Colonic mucosa (tissue), 4 donors: ENCODE results near the gene TIMM29. TPM values are rescaled to one million over a fixed set of nuclear protein-coding genes. Genes with fewer than 3 reads are reported as not detected.

Experiments used
- DNase-seq: peaks from one replicate; pipeline ENCODE4 v3.0.0-alpha.2; 2020
- H3K27ac ChIP-seq: fragments of 200-600 bp; one replicate; pipeline ENCODE4 v1.8.0; 2021
- H3K27me3 ChIP-seq: fragments of 200-600 bp; one replicate; pipeline ENCODE4 v1.8.0; 2021
- H3K36me3 ChIP-seq: fragments of 200-600 bp; one replicate; pipeline ENCODE4 v1.8.0; 2021
- H3K4me1 ChIP-seq: fragments of 200-600 bp; one replicate; pipeline ENCODE4 v1.8.0; 2021; ENCODE audit warnings: mild to moderate bottlenecking
- H3K4me3 ChIP-seq: fragments of 200-600 bp; one replicate; pipeline ENCODE4 v1.8.0; 2021
- H3K9ac ChIP-seq, 2 donors: one replicate each; pipeline ENCODE4 v1.7.0; 2013; ENCODE audit warnings: control low read depth in 2 of 2, low read depth in 2 of 2, low read length in 2 of 2
- H3K9me3 ChIP-seq: fragments of 200-600 bp; one replicate; pipeline ENCODE4 v1.8.0; 2021
- CTCF ChIP-seq: fragments of 200-600 bp; IDR thresholded peaks from one replicate; pipeline ENCODE4 v1.8.0; 2022; ENCODE audit warnings: antibody characterized with exemption, mild to moderate bottlenecking
- intact Hi-C: fragments of 100-400 bp; cut with DNase I; formaldehyde crosslinking; loops from one replicate; pipeline ENCODE4 v1.14.1; 2022
- total RNA-seq, 2 donors: library from RNA; stranded (reverse); fragmentation: NEBNext Ultra II Directional in 1 of 2; extraction: Animal tissue kit (Norgen Biotek cat#: 25700) in 1 of 2; gene quantifications; one replicate each; pipeline ENCODE4 v1.2.1, GENCODE V29; 2021
- donor health status: healthy.
- donor health status: DM: no; HTN: no; CAD: no.
- donor health status: DM: no; HTN: no; CAD: no.

Gene TIMM29
- total RNA-seq, 2 donors from 2014 or later: 25.5 to 31.5 TPM

- Histone ChIP-seq H3K4me1 (peaks cover 3% of the 10 kb centered on the region), H3K9ac (no peak overlapping the region), H3K4me3 (no peak overlapping the region), H3K27ac (no peak overlapping the region), H3K27me3 (no peaks in the 10 kb centered on the region), H3K36me3 (peaks cover 13% of the 10 kb centered on the region), H3K9me3 (no peaks in the 10 kb centered on the region)
- no peak for DNase-seq
- no peak for TF ChIP-seq CTCF
- intact Hi-C loops: no loop called here
Measured at GRCh38 chr19:10923260-10924112, 5.1 kb upstream of the TIMM29 start.

DNA sequence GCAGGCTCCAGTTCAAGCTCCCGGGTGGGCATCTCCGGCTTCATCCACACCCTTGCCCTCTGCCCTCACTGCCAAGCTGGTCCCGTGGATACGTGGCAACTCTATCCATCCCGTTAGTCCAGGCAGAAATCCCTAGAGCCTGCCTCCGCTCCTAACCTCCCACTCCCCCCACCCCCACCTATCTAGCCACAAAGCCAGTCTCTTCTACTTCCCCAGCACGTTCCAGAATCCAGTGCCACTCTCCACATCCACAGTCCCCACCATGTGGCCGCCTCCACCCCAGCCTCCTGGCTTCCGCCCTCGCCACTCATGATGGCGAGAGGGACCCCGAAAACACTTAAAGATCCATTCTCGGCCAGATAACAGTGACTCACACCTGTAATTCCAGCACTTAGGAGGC, 4.0 kb upstream of the TIMM29 start:
- intact Hi-C loops: no loop called here
- H3K36me3 ChIP-seq: peaks cover 10% of the 10 kb centered on the region

GRCh38 chr19:10927730-10928562, 665 bp upstream of the TIMM29 start:
- Histone ChIP-seq H3K4me3 (peak overlapping the region; percentile 98), H3K9me3 (no peaks in the 10 kb centered on the region), H3K9ac (peak overlapping the region; percentile 56 to 62), H3K36me3 (peaks cover 9% of the 10 kb centered on the region), H3K27ac (peak overlapping the region; percentile 91), H3K27me3 (no peaks in the 10 kb centered on the region), H3K4me1 (peaks cover 3% of the 10 kb centered on the region)
- intact Hi-C loops: loop anchor here (5.0 kb wide), 1 partner anchor 56 kb away; the partner anchor contains the start of gene CARM1
- no peak for TF ChIP-seq CTCF
- no peak for DNase-seq

More for the DNA sequence above, 4.0 kb upstream of the TIMM29 start:
- H3K4me1 ChIP-seq: peaks cover 3% of the 10 kb centered on the region
- H3K27me3 ChIP-seq: no peaks in the 10 kb centered on the region
- H3K4me3 ChIP-seq: no peak overlapping the region
- no peak for DNase-seq
- H3K27ac ChIP-seq: no peak overlapping the region
- H3K9me3 ChIP-seq: no peaks in the 10 kb centered on the region
- TF ChIP-seq CTCF: no peak
- no peak overlapping the region for H3K9ac ChIP-seq

GRCh38 chr19:10929402-10929794, 787 bp downstream of the TIMM29 start:
- peak; percentile 43 for DNase-seq
- Histone ChIP-seq H3K36me3 (peaks cover 3% of the 10 kb centered on the region), H3K9me3 (no peaks in the 10 kb centered on the region), H3K4me1 (peaks cover 3% of the 10 kb centered on the region), H3K27me3 (no peaks in the 10 kb centered on the region), H3K9ac (peak overlapping the region; percentile 62 to 72), H3K4me3 (peak overlapping the region; percentile 98), H3K27ac (peak overlapping the region; percentile 91)
- TF ChIP-seq CTCF: no peak
- intact Hi-C loops: loop anchor here (5.0 kb wide), 1 partner anchor 57 kb away; the partner anchor contains the start of gene CARM1

GRCh38 chr19:10935371-10936059, 6.9 kb downstream of the TIMM29 start:
- Histone ChIP-seq H3K27me3 (no peaks in the 10 kb centered on the region), H3K9me3 (no peaks in the 10 kb centered on the region), H3K27ac (no peak overlapping the region), H3K36me3 (no peaks in the 10 kb centered on the region), H3K9ac (no peak overlapping the region), H3K4me1 (no peaks in the 10 kb centered on the region), H3K4me3 (no peak overlapping the region)
- no peak for DNase-seq
- intact Hi-C loops: no loop called here
- TF ChIP-seq CTCF: no peak
